Cardiac atrium fibroblast (primary cell): ENCODE measurements around the gene HCN2. TPM values are rescaled to one million over a fixed set of nuclear protein-coding genes. Genes with fewer than 3 reads are reported as not detected.

Source experiments
- total RNA-seq: library from RNA; depleted of rRNA; stranded (reverse); fragments of >200 nt; gene quantifications from 2 replicates; pipeline ENCODE4 v1.2.3, GENCODE V29; 2015

The HCN2 gene
- 4.2 and 5.6 TPM in 2 replicates for total RNA-seq

DNA sequence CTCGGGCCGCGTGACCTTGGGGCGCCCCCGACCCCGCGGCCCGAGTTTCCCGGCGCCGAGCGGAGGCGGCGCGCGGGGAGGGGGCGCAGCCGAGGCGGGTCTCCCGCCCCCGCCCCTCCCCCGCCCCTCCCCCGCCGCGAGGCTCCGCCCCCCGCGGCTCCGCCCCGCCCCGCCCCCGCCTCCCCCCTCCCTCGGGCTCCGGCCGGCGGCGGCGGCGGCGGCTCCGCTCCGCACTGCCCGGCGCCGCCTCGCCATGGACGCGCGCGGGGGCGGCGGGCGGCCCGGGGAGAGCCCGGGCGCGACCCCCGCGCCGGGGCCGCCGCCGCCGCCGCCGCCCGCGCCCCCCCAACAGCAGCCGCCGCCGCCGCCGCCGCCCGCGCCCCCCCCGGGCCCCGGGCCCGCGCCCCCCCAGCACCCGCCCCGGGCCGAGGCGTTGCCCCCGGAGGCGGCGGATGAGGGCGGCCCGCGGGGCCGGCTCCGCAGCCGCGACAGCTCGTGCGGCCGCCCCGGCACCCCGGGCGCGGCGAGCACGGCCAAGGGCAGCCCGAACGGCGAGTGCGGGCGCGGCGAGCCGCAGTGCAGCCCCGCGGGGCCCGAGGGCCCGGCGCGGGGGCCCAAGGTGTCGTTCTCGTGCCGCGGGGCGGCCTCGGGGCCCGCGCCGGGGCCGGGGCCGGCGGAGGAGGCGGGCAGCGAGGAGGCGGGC lies at the start of gene HCN2:
Gene HCN2 (plus strand): TSS at position 189 of the 703 bp plus-strand sequence. CDS start 65 bp downstream, at position 254.

DNA sequence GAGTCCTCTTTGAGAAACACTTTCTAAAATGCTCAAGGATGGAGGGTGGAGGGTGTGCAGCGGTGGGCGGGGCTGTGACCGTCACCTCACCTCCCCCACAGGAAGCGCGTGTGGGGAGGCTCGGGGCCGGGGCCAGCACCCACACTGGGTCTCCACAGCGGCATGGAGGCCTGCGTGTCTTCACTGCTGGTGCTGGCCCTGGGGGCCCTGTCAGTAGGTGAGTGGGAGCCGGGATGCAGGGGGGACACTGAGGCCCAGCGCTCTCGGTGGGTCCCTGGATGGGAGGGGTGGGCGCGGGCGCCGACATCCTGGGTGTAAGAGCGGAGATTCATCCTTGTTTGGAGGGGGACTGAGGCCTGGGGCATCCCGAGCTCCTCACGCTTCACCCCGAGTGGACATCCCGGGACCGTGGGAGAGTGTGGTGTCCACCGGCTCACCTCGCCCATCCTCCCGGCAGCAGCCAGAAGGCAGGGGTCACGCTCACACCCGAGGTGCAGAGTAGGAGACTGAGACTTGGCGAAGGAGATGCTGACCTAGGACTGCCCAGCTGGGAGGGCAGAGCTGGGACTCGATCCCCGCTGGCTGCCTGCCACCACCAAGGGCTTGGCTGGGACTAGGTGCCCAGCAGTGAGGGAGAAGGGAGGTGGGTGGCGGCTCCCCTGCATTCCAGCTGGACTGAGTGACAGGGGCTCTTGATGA lies 45.6 kb upstream of the HCN2 start, which contains the start of gene GZMM:
Gene GZMM (plus strand): TSS at position 144 of the 699 bp plus-strand sequence. CDS start 19 bp downstream, at position 163.

DNA sequence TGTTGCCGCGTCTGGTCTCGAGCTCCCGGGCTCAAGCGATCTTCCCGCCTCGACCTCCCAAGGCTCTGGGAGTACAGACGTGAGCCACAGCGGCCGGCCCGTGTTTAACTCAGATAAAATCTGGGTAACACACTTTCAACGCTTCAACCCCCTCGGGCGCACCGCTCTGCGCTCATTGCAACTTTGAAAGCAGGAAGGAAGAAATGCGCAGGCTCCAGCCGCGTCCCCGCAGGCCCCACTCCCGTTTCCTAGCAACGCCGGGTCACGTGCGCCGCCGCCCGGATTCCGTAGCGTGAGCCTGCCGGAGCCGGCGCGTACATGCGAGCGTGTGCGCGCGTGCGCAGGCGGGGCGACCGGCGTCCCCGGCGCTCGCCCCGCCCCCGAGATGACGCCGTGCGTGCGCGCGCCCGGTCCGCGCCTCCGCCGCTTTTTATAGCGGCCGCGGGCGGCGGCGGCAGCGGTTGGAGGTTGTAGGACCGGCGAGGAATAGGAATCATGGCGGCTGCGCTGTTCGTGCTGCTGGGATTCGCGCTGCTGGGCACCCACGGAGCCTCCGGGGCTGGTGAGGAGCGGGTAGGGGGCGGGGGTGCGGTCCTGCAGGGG lies 17.4 kb upstream of the HCN2 start, which contains the start of gene BSG:
Gene BSG (plus strand): TSS at position 457 of the 603 bp plus-strand sequence. CDS start 39 bp downstream, at position 496.

DNA sequence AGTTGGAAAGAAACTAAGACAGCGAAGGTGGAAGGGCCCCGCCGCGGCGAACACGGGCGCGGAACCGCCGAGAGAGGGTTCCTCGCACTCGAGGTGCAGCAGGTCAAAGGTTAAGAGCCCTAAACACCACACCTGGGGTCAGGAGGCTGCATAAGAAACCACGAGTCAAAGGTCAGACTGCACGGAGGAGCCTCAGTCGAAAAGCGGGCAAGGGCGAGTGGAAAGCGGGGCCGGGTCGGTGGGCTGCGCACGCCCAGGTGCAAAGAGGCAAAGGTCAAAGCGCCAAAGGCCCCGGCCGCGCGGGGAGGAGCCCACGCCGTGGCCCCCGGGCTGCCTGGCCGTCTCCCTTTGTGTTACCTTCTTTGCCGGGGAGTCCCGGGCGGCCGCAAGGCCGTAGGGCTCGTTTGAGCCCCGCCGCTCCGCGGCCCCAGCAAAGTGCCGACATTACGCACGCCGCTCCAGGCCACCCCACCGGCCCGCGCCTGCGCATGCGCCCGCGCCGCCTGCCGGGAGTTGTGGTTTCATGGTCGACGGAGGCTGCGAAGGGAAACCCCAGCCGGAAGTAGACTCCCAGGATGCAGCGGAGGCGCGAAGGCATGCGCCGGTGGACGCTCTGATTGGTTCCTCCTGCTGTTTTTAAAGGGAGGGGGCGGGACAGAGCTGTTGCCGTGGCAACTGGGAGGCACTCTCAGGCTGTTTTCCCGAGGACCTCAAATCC lies 43.5 kb downstream of the HCN2 start, which contains the start of gene POLRMT:
Gene POLRMT (minus strand): TSS at position 470 of the 718 bp plus-strand sequence. CDS start 25 bp downstream, at position 445.

DNA sequence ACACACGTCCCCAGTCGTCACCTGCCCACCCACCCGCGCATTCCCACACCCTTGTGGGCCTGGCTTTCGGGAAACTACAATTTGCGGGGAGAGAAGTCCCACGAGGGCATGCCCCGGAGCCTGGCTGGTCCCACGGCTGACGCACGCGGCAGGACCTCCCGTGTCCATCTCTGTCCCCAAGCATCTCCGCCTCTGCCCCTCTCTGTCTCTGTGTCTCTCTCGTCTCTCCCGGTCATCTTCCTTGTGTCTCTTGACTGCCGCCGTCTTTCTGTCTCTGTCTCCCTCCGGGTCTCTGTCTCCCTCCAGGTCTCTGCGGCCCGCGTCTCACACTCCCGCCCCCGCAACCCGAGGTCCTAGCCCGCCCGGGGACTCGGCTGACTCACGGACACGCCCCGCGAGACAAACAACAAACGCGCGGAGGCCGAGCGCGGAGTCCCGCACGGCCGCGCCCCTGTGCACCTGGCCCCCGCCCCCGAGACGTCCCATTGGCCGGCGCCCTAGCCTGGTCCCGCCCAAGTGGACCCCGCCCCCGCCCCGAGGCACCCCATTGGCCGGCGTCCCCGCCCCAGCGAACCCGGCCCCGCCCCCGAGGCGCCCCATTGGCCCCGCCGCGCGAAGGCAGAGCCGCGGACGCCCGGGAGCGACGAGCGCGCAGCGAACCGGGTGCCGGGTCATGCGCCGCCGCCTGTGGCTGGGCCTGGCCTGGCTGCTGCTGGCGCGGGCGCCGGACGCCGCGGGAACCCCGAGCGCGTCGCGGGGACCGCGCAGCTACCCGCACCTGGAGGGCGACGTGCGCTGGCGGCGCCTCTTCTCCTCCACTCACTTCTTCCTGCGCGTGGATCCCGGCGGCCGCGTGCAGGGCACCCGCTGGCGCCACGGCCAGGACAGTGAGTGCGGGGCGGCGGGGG lies 49.8 kb downstream of the HCN2 start, which contains the start of gene FGF22:
Gene FGF22 (plus strand): TSS at position 627 of the 908 bp plus-strand sequence. CDS start 47 bp downstream, at position 674.

DNA sequence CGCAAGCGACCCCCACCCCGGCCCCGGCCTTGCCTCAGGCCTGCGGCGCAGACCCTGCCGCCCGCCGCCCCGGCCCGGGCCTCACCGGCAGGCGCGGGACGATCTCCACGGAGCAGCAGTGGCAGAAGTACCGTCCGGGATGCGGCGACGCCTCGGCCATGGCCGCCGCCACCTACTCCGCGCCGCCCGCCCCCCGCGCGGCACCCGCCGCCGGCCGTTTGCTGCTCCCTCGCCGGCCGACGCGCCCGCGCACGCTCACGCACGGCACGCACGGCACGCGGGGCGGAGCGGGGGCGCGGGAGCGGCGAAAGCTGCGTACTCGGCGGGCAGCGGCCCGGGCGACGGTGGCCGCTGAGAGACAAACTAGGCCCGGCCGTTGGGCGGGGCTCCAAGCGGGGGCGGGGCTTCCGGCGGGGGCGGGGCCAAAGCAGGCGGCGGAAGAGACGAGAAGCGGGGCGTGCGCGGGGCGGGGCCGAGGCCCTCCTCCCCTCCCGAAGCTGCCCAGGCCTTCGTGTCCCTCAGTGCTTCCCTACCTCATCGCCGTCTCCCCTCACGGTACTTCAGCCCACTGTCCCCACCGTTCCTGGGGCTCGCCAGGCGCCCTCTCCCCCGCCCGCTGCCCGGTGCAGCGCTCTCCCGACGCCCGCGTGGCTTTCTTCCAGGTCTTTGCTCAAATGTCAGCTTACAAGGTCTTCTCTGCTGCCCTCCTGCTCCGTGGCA lies 73.4 kb downstream of the HCN2 start, which contains the start of gene RNF126:
Gene RNF126 (minus strand): TSS at position 253 of the 720 bp plus-strand sequence. CDS start 93 bp downstream, at position 160.

Other genes starting within 250 kb of the HCN2 start
- 7.8 and 9.0 TPM in 2 replicates for gene MIER2, start 245.1 kb upstream of the HCN2 start, total RNA-seq
- gene C2CD4C, start 180.7 kb upstream of the HCN2 start, total RNA-seq = not detected in 2 replicates
- 0.32 and 0.54 TPM in 2 replicates for gene SHC2, start 128.8 kb upstream of the HCN2 start, total RNA-seq
- gene MADCAM1, start 93.4 kb upstream of the HCN2 start, total RNA-seq = not detected in 2 replicates
- gene TPGS1, start 82.4 kb upstream of the HCN2 start, total RNA-seq = 28.5 and 35.2 TPM in 2 replicates
- 65.9 and 77.4 TPM in 2 replicates for gene CDC34, start 58.1 kb upstream of the HCN2 start, total RNA-seq
- gene GZMM, start 45.8 kb upstream of the HCN2 start, total RNA-seq = not detected in 2 replicates
- gene BSG, start 17.3 kb upstream of the HCN2 start, total RNA-seq = 919 and 936 TPM in 2 replicates
- gene POLRMT, start 43.7 kb downstream of the HCN2 start, total RNA-seq = 14.3 and 21.5 TPM in 2 replicates
- gene FGF22, start 50.0 kb downstream of the HCN2 start, total RNA-seq = not detected in 2 replicates
- gene RNF126, start 73.3 kb downstream of the HCN2 start, total RNA-seq = 63.5 and 64.1 TPM in 2 replicates
- gene FSTL3, start 86.5 kb downstream of the HCN2 start, total RNA-seq = 59.1 and 82.9 TPM in 2 replicates
- gene PRSS57, start 105.6 kb downstream of the HCN2 start, total RNA-seq = not detected in 2 replicates
- gene PALM, start 119.1 kb downstream of the HCN2 start, total RNA-seq = 50.1 and 56.9 TPM in 2 replicates
- not detected in 2 replicates for gene MISP, start 161.2 kb downstream of the HCN2 start, total RNA-seq
- gene PTBP1, start 207.6 kb downstream of the HCN2 start, total RNA-seq = 190 and 240 TPM in 2 replicates
- 0.36 and 2.1 TPM in 2 replicates for gene PLPPR3, start 232.1 kb downstream of the HCN2 start, total RNA-seq
- gene AZU1, start 238.0 kb downstream of the HCN2 start, total RNA-seq = not detected in 2 replicates